Stomach (tissue), 9 donors: Measurements from ENCODE around the gene SFMBT2. TPM values are rescaled to one million over a fixed set of nuclear protein-coding genes. Genes with fewer than 3 reads are reported as not detected.
"Not testable (repeated sequence)": the region's sequence is repeated elsewhere in the genome, so short reads cannot be mapped to it uniquely, and the experiment has no call there.

ENCODE experiments used
- DNase-seq, 2 donors: peaks; one replicate each; pipeline versions ENCODE4 v3.0.0 to v3.0.0-alpha.2; 2013 to 2019
- H3K27ac ChIP-seq, 5 donors: fragments of 200-600 bp in 4 of 5; sonication (generic) in 4 of 5; one replicate each; pipeline ENCODE4 v1.5.1; 2013 to 2019; ENCODE audit warnings: mild to moderate bottlenecking in 1 of 5, moderate library complexity in 1 of 5
- H3K27me3 ChIP-seq, 3 donors: fragments of 200-600 bp; sonication (generic); one replicate each; pipeline ENCODE4 v1.5.1; 2017 to 2019; ENCODE audit warnings: mixed run types in 1 of 3
- H3K36me3 ChIP-seq, 4 donors: fragments of 200-600 bp; sonication (generic); 1 replicate in 3 of 4; 2 replicates in 1 of 4; pipeline ENCODE4 v1.5.1; 2016 to 2019
- H3K4me1 ChIP-seq, 4 donors: fragments of 200-600 bp; sonication (generic); one replicate each; pipeline ENCODE4 v1.5.1; 2016 to 2019
- H3K4me3 ChIP-seq, 4 donors: fragments of 200-600 bp; sonication (generic) in 3 of 4; one replicate each; pipeline ENCODE4 v1.5.1; 2016 to 2019; ENCODE audit warnings: mild to moderate bottlenecking in 1 of 4
- H3K9me3 ChIP-seq, 4 donors: fragments of 200-600 bp; sonication (generic); one replicate each; pipeline ENCODE4 v1.5.1; 2016 to 2019
- EP300 ChIP-seq: sonication (generic); formaldehyde crosslinking; IDR thresholded peaks from one replicate; pipeline ENCODE4 v1.6.1; 2017; ENCODE audit warnings: antibody characterized with exemption
- POLR2A ChIP-seq, 4 donors: fragments of 450-650 bp; IDR thresholded peaks; one replicate each; pipeline ENCODE4 v1.6.1; 2016; ENCODE audit warnings: antibody characterized with exemption in 4 of 4, control low read depth in 2 of 4, mild to moderate bottlenecking in 1 of 4, moderate library complexity in 1 of 4
- POLR2AphosphoS5 ChIP-seq, 3 donors: sonication (generic); formaldehyde crosslinking; IDR thresholded peaks; one replicate each; pipeline ENCODE4 v1.6.1; 2016; ENCODE audit warnings: antibody characterized with exemption in 3 of 3
- WGBS, 5 donors: extraction: QIAGEN DNeasy Blood & Tissue Kit in 3 of 5; methylation state at CpG; one replicate each; pipeline versions ENCODE4 v1.1.5 to v1.1.7; 2013 to 2018; 5-methylcytosine and 5-hydroxymethylcytosine counted together
- intact Hi-C: fragments of 100-400 bp; cut with DNase I; formaldehyde crosslinking; loops from one replicate; pipeline ENCODE4 v1.15.1; 2023; ENCODE audit warnings: low total_unique reads
- polyA plus RNA-seq, 3 donors: library from polyadenylated mRNA; stranded (reverse); fragments of 200-250 nt; gene quantifications; one replicate each; pipeline ENCODE4 v1.2.3, GENCODE V29; 2013
- total RNA-seq, 5 donors: library from RNA; depleted of rRNA; stranded (reverse); fragments of >200 nt; gene quantifications; one replicate each; pipeline versions ENCODE4 v1.1.0 to v1.2.3, GENCODE V29; 2014 to 2016
- TF ChIP-seq, protein P1 (sequence below), 7 experiments: fragments of 450-650 bp in 4 of 7; fragments of 200-600 bp in 3 of 7; sonication (generic) in 3 of 7; IDR thresholded peaks; one replicate each; pipeline ENCODE4 v1.5.1; 2016 to 2019; ENCODE audit warnings: antibody characterized with exemption in 7 of 7, control low read depth in 2 of 7, mild to moderate bottlenecking in 1 of 7
- donor health status: healthy with polysubstance abuse.
- donor health status: Bipolar disorder and iron deficiency.
- donor health status: healthy.

The SFMBT2 gene
- total and polyA plus RNA-seq, 8 donors: 0.90 to 17.3 (median 5.0) TPM

DNA sequence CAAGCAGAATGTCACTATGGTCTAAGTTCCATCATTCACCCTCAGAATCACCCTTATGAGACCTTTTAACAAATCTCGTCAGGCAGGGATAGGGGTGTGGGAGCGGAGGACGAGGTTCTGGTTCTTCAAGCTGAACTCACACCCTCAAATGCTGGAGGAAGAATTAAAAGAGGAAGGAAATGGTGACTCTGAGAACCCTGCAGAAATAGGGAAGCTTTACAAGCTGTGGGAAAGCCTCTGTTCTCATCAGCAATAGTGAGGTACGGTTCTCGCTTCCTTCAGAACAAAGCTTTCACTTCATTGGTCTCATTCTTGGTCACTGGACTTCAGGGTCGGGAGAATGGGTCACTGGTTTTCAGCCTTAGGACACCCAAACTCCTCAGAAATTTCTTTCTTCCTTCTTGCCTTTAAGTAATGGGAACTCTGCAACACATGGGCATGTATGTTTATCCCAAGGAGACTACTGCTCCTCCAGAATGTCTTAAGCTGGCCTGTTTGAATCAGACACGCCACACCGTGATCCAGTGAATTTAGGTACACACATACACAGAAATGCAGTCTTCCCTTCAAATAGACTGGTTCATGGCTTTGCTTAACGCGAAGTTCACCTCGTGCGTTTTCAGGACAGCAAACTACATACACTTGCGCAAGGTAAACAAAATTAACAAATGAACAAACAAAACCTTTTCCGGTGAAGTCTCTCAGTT lies 226.0 kb downstream of the SFMBT2 start:
- H3K27ac ChIP-seq: peak overlapping the region in 3 of 5 donors; percentile 14 to 77 (median 73)
- no peaks in the 10 kb centered on the region for H3K27me3 ChIP-seq
- no peaks in the 10 kb centered on the region for H3K9me3 ChIP-seq
- peaks cover 0 to 19% (median 4%) of the 10 kb centered on the region in 4 donors for H3K36me3 ChIP-seq
- 78 to 87% (median 83%) methylated on average over 14 of the region's 14 CpGs for WGBS, 5 donors
- DNase-seq: peak in 1 of 2 donors; percentile 24
- TF ChIP-seq, protein P1, sequence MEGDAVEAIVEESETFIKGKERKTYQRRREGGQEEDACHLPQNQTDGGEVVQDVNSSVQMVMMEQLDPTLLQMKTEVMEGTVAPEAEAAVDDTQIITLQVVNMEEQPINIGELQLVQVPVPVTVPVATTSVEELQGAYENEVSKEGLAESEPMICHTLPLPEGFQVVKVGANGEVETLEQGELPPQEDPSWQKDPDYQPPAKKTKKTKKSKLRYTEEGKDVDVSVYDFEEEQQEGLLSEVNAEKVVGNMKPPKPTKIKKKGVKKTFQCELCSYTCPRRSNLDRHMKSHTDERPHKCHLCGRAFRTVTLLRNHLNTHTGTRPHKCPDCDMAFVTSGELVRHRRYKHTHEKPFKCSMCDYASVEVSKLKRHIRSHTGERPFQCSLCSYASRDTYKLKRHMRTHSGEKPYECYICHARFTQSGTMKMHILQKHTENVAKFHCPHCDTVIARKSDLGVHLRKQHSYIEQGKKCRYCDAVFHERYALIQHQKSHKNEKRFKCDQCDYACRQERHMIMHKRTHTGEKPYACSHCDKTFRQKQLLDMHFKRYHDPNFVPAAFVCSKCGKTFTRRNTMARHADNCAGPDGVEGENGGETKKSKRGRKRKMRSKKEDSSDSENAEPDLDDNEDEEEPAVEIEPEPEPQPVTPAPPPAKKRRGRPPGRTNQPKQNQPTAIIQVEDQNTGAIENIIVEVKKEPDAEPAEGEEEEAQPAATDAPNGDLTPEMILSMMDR (IDR thresholded peaks at IDR 0.05): no peak
- TF ChIP-seq POLR2AphosphoS5 (IDR thresholded peaks at IDR 0.05) (no peak), EP300 (no peak), POLR2A (IDR thresholded peaks at IDR 0.05) (no peak)
- H3K4me3 ChIP-seq: no peak overlapping the region
- intact Hi-C loops: no loop called here
- H3K4me1 ChIP-seq: no peaks in the 10 kb centered on the region

DNA sequence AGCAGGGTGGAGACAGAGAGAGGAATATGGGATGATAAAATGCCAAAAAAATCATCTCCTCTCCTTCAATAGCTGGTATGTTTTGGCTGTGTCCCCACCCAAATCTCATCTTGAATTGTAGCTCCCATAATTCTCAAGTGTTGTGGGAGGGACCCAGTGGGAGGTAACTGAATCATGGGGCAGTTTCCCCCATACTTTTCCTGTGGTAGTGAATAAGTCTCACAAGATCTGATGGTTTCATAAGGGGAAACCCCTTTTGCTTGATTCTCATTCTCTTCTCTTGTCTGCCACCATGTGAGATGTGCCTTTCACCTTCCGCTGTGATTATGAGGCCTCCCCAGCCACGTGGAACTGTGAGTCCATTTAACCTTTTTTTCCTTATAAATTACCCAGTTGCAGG lies 226.7 kb downstream of the SFMBT2 start:
- H3K9me3 ChIP-seq, intact Hi-C loops, H3K4me3 ChIP-seq, H3K27me3 ChIP-seq, DNase-seq, H3K4me1 ChIP-seq: not testable (repeated sequence)
- H3K27ac ChIP-seq: peak overlapping the region in 2 of 5 donors; percentile 73 to 77
- peaks cover 0 to 19% (median 4%) of the 10 kb centered on the region in 4 donors for H3K36me3 ChIP-seq
- 70 to 87% (median 83%) methylated on average over 2 of the region's 2 CpGs for WGBS, 5 donors

DNA sequence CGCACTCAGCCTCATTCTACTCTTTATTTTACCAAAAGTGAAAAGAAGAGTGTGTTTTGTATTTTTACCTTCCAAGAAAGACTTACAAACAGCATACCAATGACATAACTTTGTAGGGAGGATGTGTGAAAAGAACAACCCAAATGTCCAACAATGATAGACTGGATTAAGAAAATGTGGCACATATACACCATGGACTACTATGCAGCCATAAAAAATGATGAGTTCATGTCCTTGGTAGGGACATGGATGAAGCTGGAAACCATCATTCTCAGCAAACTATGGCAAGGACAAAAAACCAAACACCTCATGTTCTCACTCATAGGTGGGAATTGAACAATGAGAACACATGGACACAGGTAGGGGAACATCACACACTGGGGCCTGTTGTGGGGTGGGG lies 228.5 kb downstream of the SFMBT2 start:
- H3K27ac ChIP-seq, intact Hi-C loops, DNase-seq, H3K4me1 ChIP-seq, H3K9me3 ChIP-seq, H3K4me3 ChIP-seq, H3K27me3 ChIP-seq: not testable (repeated sequence)
- peaks cover 0 to 21% (median 7%) of the 10 kb centered on the region in 4 donors for H3K36me3 ChIP-seq
- WGBS, 5 donors: 91 to 100% (median 100%) methylated on average over 1 of the region's 1 CpG

DNA sequence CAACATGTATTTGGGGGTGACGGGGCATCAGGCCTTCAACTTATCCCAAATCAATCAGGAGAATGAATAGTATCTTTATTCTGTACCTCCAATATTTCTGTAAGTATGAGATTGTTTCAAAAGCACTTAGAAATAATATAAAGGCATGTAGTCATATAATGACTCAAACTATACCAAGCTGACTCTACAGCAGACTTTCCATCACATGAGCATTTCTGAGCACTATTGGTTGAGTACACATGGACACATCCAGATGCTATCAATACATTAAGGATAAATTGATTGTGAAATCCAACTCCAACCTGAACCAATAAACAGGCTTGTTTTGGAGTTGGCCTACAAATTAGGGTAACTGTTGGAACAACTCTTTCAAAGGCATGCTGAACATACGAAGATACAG lies 229.4 kb downstream of the SFMBT2 start:
- no peaks in the 10 kb centered on the region for H3K27me3 ChIP-seq
- H3K27ac ChIP-seq: no peak overlapping the region
- WGBS, 5 donors: 93 to 98% (median 96%) methylated on average over 2 of the region's 2 CpGs
- no peak overlapping the region for H3K4me3 ChIP-seq
- intact Hi-C loops: no loop called here
- H3K4me1 ChIP-seq: no peaks in the 10 kb centered on the region
- H3K36me3 ChIP-seq: peaks cover 0 to 28% (median 11%) of the 10 kb centered on the region in 4 donors
- no peak for DNase-seq
- TF ChIP-seq POLR2A (IDR thresholded peaks at IDR 0.05) (no peak), POLR2AphosphoS5 (IDR thresholded peaks at IDR 0.05) (no peak), EP300 (no peak)
- TF ChIP-seq, protein P1 (IDR thresholded peaks at IDR 0.05): no peak
- no peaks in the 10 kb centered on the region for H3K9me3 ChIP-seq

DNA sequence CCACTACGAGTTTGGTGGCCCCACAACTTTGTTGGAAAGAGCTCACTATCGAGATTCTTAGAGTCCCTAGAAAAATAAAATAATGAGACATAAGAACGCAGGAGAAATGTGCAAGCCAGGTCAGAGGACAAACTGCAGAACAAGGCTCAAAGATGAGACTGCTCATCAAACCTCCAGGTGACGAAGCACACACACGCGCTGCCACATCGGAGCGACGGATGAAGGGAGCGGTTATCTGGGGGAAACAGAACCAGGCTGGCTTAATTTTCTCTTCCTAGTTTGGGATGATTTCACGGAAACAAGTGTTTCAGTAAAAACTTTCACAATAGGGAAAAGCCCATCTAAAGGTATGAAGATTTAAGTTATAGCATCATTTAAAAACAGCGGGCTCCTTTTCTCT lies 231.3 kb downstream of the SFMBT2 start:
- Histone ChIP-seq H3K27me3 (no peaks in the 10 kb centered on the region), H3K27ac (no peak overlapping the region), H3K36me3 (peaks cover 11 to 43% (median 27%) of the 10 kb centered on the region in 4 donors), H3K4me3 (no peak overlapping the region), H3K4me1 (peaks cover 0 to 4% (median 0%) of the 10 kb centered on the region in 4 donors), H3K9me3 (no peaks in the 10 kb centered on the region)
- DNase-seq: no peak
- WGBS, 5 donors: 88 to 90% (median 89%) methylated on average over 12 of the region's 12 CpGs
- intact Hi-C loops: no loop called here
- TF ChIP-seq POLR2AphosphoS5 (IDR thresholded peaks at IDR 0.05) (no peak), EP300 (no peak), POLR2A (IDR thresholded peaks at IDR 0.05) (no peak)
- TF ChIP-seq, protein P1 (IDR thresholded peaks at IDR 0.05): no peak
